Coronary artery (tissue), 2 donors: ENCODE results near the gene FSTL4.

Experiments
- DNase-seq: peaks from one replicate; pipeline ENCODE4 v3.0.0-alpha.2; 2017; ENCODE audit warnings: low spot score
- H3K27ac ChIP-seq, 2 donors: fragments of 200-600 bp; sonication (generic); one replicate each; pipeline ENCODE4 v1.5.1; 2016 to 2019
- H3K4me3 ChIP-seq: fragments of 200-600 bp; sonication (generic); 2 replicates; pipeline ENCODE4 v1.5.1; 2016; ENCODE audit warnings: mild to moderate bottlenecking, moderate library complexity
- TF ChIP-seq, protein P1 (sequence below): fragments of 200-600 bp; sonication (generic); IDR thresholded peaks from one replicate; pipeline ENCODE4 v1.5.1; 2019; ENCODE audit warnings: antibody characterized with exemption

The FSTL4 gene

DNA sequence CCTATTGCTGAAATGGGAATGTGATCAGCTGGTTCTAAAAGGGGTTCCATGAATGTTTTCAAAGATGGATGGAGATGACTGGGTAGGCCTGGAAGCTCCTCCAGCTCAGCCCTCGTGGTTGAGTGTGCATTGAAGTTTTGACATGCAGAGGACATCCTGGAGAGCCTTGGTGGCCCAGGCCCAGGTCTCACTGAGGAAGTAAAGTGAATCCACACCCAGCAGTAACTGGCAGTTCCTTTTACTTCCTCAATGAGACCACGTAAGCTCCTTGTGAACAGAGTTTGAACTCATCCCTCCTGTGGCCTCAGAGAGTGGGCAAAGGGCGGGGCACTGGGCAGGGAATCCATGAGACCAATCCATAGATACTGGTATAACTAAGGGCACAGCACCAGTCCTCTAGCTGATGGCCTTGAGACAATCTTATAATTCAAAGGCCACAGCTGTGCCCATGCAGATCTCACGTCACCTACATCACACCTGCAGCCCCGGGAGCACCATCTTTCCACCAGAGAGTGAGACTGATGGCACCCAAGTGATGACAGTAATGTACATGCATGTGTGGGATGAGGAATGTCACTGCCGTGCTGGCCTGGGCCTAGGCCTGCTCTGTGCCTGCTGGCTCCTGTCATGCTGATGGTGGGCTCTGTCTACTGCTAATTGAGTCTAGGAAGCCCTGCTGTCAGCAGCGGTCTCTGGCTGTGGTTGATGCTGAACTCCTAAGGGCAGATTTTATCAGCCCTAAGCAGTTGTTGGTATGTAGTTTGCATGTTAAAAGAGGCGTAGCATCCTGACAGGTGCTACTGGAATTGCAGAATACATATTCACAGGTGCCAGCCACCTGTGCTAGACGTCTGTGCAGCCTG lies 257.8 kb downstream of the FSTL4 start:
- TF ChIP-seq, protein P1, sequence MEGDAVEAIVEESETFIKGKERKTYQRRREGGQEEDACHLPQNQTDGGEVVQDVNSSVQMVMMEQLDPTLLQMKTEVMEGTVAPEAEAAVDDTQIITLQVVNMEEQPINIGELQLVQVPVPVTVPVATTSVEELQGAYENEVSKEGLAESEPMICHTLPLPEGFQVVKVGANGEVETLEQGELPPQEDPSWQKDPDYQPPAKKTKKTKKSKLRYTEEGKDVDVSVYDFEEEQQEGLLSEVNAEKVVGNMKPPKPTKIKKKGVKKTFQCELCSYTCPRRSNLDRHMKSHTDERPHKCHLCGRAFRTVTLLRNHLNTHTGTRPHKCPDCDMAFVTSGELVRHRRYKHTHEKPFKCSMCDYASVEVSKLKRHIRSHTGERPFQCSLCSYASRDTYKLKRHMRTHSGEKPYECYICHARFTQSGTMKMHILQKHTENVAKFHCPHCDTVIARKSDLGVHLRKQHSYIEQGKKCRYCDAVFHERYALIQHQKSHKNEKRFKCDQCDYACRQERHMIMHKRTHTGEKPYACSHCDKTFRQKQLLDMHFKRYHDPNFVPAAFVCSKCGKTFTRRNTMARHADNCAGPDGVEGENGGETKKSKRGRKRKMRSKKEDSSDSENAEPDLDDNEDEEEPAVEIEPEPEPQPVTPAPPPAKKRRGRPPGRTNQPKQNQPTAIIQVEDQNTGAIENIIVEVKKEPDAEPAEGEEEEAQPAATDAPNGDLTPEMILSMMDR, result no peak
- H3K4me3 ChIP-seq, result no peak overlapping the region
- peak; percentile 62 for DNase-seq
- no peak overlapping the region for H3K27ac ChIP-seq

DNA sequence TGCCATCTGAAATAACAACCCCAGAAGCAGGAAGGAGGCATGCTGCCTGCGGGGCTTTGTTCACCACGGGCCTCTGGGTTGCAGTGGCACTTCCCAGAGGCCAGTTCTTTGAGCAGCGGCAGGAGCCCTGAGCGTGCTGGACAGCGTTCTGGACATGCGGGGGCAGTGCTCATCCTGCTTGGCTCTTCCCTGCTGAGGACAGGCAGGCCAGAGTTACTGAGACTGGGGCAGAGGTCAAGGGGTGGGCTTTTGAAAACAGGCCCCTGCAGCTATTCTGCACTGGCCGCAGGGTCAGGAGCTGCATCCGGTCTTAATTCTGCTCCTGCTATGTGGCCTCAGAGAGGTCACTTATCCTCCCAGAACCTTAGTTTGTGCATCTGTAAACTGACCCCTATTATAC lies 258.6 kb downstream of the FSTL4 start:
- Histone ChIP-seq H3K4me3 (no peak overlapping the region), H3K27ac (no peak overlapping the region)
- TF ChIP-seq, protein P1, result no peak
- no peak for DNase-seq

DNA sequence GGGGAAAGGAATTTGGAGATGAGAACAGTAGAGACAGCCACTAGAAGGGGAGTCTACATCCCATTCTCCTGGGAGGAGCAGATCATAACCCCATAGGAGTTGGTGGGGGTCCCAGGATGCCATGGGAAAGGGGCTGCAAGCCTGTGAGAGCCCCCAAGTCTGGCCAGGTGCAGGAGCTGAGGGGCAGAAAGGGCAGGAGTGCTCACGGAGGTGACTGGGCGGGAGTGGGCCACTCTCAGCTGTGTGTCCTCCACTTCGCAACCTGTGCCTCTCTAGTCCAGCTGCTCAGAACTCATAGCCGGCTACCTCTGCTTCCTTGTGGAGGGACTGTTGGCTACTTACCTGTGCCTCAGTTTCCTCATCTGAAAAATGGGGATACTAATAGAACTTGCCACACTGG lies 263.9 kb downstream of the FSTL4 start:
- peak; percentile 57 for DNase-seq
- no peak overlapping the region for H3K27ac ChIP-seq
- TF ChIP-seq, protein P1, result no peak
- no peak overlapping the region for H3K4me3 ChIP-seq

DNA sequence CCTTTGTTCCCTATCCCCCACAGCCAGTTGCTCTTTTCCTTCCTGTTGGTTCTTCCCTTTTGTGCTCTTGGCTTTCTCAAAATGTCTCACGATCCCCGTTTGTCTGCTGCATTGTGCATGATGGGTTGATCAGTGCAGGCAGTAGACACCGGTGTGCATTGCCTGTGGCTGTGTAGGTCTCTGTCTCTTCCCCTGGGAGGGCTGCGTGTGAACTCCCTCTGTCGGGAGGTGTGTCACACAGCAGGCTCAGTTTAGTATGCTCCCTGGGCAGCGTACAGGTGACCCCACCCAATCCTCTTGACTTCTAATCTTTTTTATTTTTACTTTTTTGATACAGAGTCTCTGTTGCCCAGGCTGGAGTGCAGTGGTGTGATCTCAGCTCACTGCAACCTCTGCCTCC lies 265.3 kb downstream of the FSTL4 start:
- DNase-seq, result no peak
- TF ChIP-seq, protein P1, result no peak
- no peak overlapping the region for H3K27ac ChIP-seq
- H3K4me3 ChIP-seq, result no peak overlapping the region

DNA sequence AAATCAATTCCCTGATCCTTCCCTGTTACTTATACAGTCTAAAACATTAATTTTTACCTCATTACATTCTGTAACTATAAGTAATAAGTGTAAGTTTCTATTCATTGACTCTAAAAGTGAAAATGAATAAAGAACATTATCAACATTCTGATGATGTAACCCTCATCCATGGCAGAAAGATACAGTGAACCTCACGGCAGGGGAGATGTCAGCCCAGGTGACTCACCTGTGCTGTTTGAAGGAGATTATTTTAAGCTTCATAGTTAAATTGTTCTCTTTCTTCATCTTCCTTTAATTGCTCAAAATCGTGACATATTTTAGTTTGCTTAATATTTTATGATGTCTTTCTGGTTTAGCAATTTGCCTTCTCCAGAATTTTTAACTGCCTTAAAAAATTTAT lies 268.1 kb downstream of the FSTL4 start:
- TF ChIP-seq, protein P1, result no peak
- no peak overlapping the region for H3K4me3 ChIP-seq
- no peak for DNase-seq
- H3K27ac ChIP-seq, result no peak overlapping the region

DNA sequence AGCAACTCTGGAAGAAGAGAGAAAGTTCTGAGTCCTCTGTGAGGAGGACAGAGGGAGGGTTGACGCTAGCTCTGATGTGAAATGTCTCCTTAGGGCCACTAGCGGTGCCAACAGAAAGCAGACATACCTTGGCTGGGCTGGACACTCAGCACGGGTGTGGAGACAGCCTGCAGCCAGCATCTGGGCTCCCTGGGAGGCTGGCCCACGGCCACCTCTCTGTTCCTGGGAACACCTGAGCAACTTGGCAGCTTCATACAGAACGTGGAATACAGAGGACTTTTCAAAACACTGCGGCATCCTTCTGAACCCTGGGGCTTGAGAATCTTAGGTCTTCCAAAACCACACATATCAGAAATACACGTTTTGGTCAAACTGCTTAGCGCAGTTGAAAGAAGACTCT lies 269.1 kb downstream of the FSTL4 start:
- peak; percentile 59 for DNase-seq
- no peak overlapping the region for H3K27ac ChIP-seq
- TF ChIP-seq, protein P1, result no peak
- no peak overlapping the region for H3K4me3 ChIP-seq
